Stimulated activated CD4-positive, alpha-beta T cell treated with anti-CD3 and anti-CD28 coated beads, TNF-alpha, amount 100 ng/mL, for 1 hour (primary cell): ENCODE data around the gene NDC1.
"Not testable (repeated sequence)": the region's sequence is repeated elsewhere in the genome, so short reads cannot be mapped to it uniquely, and the experiment has no call there.

Source experiments
- DNase-seq, 3 donors: peaks; one replicate each; pipeline ENCODE4 v3.0.0-alpha.2; 2020; ENCODE audit warnings: low read depth in 3 of 3, low spot score in 1 of 3

The NDC1 gene

DNA sequence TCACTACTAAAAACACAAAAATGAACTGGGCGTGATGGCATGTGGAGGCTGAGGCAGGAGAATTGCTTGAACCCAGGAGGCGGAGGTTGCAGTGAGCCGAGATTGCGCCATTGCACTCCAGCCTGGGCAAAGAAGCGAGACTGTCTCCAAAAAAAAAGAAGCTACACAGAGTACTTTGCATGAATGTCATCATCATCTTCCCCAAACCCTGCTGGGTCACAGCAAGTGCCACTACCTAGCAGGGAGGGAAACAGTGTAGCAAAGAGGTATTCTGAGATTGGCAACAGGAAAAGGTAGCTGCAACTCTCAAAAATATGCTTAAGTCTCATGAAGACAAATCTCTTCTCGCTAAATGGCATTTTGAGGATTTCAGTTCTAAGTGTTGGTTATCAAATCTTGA, 12.8 kb downstream of the NDC1 start:
- DNase-seq, result no peak

DNA sequence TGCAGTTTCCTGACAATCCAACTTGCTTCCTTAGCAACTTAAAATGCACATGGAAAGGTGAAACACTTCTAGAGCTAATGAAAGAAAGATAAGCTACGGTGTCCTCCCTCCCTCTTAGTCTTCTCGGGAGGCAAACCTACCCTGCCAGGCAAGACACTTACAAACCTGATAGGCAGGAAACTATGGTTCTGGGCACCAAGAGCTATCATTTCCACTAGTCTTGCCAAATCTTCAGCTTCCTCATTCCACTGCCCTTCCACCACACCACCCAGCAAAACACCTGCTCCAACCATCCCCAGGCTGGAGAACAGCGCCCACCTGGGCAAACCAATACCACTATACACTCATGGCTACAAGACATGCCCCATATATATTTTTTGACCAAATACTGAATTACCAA, 15.2 kb downstream of the NDC1 start:
- no peak for DNase-seq

DNA sequence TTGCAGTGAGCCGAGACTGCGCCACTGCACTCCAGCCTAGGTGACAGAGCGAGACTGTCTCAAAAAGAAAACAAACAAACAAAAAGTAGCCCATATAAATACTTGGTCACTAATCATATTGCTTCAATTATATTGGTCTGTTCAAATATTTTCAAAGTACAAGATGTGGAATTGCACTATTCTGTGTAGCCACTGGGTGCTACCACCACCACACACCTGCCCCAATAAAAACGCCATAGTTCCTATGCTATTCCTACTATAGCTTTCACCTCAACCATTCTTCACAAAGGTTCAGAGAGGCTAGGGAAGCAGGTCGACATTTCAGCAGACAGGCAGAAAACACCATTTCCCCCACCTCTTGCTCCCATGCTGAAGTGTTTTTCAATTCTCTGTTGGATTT, 16.7 kb downstream of the NDC1 start:
- DNase-seq, result no peak

DNA sequence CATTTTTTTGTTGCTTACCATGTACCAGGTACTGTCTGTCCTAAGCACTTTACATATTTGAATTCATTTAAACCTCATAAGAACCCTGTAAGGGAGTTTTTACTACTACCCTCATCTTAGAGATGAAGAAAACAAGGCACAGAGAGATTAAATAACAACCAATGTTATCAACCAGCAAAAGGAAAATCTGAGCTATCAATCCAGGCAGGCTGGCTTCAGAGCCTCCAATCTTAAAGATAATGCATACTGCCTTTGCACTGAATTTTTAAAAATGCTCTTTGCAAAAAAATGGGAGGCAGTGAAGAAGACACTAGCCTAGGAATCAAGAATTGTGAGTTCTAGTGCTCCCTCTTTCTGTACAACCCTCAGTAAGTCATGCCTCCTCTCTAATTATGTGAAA, 18.7 kb downstream of the NDC1 start:
- DNase-seq, result no peak

DNA sequence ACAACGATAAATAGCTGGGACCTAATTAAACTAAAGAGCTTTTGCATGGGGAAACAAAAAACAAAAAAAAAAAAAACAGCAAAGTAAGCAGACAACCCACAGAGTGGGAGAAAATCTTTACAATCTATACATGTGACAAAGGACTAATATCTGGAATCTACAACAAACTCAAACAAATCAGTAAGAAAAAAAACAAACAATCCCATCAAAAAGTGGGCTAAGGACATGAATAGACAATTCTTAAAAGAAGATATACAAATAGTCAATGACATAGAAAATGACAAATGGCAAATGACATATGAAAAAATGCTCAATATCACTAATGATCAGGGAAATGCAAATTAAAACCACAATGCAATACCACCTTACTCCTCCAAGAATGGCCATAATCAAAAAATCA, 21.5 kb downstream of the NDC1 start:
- not testable (repeated sequence) for DNase-seq

DNA sequence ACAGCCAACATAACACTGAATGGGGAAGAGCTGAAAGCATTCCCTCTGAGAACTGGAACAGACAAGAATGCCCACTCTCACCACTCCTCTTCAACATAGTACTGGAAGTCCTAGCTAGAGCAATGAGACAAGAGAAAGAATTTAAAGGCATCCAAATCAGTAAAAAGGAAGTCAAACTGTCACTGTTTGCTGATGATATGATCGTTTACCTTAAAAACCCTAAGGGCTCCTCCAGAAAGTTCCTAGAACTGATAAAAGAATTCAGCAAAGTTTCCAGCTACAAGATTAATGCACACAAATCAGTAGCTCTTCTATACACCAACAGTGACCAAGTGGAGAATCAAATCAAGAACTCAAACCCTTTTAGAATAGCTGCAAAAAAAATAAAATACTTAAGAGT, 22.6 kb downstream of the NDC1 start:
- not testable (repeated sequence) for DNase-seq

DNA sequence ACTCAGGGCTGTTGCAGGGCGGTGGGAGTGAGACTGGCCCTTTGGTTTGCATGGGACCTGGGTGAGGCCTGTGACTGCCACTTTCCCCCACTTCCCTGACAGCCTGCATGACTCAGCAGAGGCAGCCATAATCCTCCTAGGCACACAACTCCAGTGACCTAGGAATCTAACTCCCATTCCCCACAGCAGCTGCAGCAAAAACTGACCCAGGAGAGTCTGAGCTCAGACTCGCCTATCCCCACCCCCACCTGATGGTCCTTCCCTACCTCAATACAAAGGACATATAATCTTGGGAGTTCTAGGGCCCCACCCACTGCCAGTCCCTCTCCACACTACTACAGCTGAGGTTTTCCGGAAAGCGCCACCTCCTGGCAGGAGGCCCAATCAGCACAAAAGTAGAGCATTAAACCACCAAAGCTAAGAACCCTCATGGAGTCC, 26.7 kb downstream of the NDC1 start:
- no peak for DNase-seq

DNA sequence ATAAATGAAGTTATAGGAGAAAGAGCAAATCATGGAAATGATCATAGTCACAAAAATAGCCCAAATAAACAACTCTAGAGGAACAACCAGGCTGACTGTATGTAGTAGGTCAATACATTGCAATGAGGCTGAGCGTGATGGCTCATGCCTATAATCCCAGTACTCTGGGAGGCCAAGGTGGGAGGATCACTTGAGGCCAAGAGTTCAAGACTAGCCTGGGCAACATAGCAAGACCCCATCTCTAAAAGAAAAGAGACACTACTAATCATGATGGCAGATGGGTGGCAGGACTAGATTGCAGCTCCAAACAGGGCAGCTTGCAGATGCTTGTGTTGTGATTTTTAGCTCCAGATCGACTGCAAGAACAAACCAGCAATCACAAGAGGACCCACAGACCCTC, 27.6 kb downstream of the NDC1 start:
- DNase-seq, result no peak

DNA sequence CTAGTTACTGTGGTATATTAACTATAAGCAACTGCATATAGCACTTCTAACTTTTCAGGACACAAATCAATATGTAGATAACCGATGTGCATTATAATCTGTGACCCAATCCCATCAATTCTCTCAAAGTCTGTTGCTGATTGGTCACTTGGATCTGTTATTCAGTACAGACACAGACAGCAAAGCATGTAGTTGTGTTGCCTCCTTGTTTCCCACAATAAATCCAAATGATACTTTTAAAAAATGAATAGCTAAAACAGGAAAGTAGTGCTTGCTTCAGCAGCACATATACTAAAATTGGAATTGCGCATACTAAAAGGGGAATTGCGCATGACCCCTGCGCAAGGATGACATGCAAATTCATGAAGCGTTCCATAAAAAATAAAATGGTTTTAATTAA, 28.1 kb downstream of the NDC1 start:
- DNase-seq, result no peak

DNA sequence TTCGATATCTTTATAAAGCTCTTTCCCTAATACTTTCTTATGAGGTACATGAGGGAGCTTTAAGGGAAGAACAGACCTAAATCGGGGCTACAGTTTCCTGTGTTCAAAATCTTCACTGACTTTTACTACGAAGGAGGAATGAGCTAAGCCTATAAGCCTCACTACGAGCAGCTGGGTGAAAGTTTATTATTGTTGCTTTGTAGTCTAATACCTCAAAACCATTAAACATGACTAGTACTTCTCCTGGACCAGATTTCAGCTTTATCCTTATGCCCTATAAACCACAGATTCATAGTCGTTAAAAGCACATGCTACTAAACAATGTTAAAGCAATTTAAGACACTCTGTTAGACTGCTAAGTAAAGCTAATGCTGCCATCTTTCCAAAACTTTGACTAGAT, 30.2 kb downstream of the NDC1 start:
- no peak for DNase-seq

DNA sequence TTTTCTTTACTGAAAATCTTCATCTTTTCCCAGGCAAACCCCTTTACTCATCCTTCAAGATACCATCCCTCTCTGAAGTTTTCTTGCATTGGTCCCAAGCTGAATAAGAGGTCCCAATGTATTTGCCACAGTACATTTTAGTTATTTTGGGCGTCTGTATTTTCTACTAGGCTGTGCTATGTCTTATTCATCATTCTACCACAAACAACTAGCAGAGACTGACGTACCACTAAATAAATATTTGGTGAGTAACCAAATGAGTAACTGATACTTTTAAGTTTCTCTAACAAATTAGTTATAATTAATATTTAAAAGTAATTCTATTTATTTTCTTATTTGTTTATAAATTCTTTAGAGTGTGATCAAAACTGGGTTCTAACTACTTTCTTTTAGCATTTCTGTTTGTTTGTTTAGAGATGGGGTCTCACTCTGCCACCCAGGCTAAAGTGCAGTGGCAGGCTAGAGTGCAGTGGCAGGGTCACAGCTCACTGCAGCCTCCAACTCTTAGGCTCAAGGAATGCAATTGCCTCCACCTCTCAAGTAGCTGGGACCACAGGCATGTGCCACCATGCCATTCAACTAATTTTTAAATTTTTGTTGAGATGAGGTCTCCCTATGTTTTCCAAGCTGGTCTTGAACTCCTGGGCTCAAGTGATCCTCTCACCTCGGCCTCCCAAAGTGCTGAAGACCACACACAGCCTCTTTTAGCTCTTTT, 33.1 kb downstream of the NDC1 start:
- no peak for DNase-seq

DNA sequence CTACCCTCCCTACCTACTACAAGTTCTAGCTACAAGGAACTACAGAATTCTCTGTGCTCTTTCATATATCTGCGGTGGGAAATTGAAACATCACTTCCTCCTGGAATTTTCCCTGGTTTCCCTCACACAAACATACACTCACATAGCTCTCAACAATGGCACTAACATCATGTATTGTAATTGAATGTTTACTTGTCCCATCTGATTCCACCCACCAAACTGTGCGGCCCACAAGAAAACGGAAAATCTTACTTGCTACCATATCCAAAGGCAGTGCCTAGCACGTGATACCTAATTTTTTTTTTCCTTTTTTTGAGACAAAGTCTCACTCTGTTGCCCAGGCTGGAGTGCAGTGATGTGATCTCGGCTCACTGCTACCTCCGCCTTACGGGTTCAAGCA, 33.9 kb downstream of the NDC1 start:
- no peak for DNase-seq

DNA sequence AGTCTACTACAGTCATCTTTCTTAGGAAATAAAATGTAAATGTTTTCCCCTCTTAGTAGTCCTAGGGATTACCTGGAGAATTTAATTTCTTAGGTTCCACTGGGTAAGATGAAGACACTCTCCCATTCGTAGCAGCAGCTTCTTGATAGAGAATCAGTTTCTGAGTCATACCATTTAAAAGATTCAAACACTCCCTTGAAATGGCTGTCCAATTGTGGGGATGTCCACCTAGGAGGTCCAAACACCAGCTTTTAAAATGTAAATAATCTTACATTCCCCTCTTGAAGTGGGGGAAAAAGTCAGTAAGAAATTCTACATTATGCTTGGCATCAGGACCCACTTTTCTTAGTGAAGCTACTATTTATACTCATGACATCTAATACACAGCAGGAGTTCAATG, 37.5 kb downstream of the NDC1 start:
- DNase-seq, result no peak

DNA sequence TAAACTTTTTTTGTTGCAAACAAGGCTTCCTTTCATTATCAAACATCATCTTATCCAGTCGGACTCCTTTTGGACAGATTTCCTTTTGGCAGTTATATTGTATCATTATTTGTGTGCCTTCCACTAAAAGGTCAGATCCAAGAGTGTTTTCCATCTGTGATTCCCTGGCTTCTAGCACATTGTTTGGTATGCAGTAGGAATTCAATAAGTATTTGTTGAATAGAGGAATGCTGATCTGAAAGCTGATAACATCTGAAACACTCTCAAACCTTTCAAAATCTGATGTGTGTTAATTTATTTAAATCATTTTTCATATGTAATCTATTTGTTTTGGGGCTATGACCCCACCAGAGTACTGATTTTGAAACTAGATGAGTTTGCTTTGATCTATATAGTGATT, 39.0 kb downstream of the NDC1 start:
- DNase-seq, result no peak

DNA sequence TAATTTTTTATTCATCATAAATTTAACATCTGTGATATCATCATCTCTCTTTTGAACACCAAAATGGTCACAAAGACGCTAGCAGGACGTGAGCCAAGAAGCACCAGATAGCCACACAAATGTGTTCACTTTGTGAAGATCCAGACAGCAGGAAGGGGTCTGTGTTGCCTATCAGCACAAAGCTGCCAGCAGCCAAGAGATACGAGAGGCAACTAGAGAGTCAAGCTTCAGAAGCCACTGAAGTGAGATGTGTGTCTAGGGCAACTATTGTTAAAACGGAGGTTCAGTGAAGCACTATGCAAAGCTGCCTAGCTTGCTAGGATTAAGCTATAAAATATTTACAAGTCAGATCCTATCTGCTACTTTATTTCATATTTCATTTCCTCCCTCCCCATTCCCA, 45.3 kb downstream of the NDC1 start:
- no peak for DNase-seq

DNA sequence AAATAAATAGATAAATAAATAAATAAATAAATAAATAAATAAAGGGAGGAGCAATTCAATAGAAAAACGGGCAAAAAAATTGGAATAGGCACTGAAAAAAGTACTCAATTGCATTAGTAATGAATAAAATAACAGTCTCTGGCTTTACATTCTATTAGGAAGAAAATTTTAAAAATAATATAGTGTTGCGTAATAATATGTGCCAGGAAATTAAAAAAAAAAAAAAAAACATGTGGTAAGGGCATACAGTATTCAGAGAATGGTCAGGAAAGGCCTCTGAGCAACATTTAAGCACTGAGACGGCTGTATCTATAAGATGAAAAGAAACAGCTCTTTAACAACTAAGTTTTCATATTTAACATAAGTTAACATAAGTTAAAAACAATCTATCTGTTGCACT, 50.4 kb downstream of the NDC1 start:
- no peak for DNase-seq

DNA sequence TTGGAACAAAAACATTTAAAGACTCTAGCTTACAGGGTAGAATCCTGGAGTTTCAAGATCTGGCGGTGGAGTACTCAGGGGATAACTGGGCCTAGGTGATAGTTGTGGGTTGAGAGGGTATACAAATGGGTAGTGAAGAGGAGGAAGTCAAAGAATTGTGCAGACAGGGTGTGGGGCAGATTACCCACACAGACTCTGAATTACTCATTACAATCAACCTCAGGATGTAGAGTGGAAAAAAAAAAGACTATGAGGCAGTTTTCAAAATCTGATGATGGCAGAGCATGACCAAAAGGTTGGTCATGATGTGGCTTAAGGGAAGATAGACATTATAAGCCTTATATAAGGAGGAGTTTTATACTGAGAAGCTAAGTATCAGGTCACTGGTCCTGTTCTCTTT, 55.0 kb downstream of the NDC1 start:
- DNase-seq, result no peak

DNA sequence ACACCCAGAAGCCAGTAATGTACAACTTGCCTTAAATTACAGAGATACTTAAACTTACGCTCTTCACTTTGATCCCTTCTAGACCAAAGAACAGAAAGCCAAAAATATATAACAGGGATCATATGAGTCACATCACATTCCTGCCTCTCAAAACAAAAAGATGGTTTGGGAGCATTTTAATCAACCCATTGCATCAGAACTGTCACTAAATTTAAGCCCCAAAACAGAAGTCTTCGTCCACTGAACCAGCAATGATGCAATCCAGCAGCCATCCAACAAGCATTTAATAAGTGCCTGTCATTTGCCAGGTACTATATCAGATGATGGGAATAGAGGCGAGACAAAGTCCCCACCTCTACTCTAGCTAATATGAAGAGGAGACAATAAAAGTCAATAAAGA, 56.4 kb downstream of the NDC1 start:
- DNase-seq, result no peak

DNA sequence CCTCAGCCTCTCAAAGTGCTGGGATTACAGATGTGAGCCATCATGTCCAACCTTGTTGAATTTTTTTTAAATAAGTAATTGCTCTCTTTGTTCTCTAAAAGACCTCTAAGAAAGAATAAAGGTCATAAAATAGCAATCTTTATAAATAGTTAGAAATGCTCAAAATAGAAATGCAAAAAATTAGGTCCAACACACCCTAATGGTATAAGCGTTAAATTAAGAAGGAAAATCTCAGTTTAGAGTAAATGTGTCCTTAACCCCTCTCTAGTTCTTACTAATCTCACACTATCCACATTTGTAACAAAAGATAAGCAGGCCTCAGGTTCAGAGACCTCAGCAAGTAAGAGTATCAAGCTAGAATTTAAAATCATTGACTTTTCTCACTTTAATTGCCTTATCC, 60.8 kb downstream of the NDC1 start:
- no peak for DNase-seq

DNA sequence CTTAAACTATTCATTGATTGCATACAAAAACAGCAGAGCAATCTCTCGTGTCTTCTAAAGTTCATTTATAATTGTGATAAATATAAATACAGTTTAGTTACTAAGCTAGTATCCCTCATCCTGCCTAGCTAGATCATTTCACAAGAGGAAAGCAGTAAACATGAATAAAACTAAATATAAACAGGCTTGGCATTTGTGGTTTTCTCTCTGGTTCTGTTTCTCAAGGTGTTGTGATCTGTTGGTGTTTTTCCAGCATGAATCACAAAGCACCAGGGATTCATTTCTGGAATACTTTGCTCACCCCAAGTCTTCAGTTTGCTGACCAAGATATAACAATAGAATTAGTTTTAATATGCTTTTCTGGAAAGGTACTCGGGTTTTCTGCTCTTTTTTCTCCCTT, 66.4 kb downstream of the NDC1 start:
- DNase-seq, result no peak

DNA sequence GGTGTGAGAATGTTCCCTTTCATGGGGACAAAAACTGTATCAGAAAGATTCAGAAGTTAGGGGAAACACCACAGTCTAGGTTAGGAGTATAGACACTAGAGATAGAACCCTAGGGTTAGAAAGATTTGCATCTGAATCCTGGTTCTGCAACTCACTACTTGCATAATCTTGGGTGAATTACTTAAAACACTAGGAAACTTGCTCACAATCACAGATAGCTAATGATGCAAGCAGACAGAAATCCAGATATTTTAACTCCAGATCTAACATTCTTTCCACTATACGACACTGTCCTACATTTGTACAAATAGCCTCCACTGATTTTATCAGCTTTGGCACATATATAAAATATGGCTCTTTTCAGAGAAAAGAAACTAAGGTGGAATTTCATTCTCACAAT, 68.3 kb downstream of the NDC1 start:
- no peak for DNase-seq

DNA sequence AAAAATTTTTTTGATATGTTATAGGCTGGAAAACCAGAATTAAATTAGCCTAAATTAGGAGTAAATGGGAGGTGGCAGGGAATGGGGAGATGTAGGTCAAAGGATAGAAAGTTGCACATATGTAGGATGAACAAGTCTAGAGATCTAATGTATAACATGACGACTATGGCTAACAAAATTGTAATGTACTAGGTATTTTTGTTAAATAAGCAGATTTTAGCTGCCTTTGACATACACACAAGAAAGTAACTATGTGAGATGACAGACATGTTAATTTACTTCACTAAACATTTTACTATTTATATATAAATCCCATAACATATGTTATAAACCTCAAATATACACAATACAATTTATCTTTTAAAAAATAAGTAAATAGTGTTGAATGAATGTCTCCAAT, 68.9 kb downstream of the NDC1 start:
- no peak for DNase-seq

DNA sequence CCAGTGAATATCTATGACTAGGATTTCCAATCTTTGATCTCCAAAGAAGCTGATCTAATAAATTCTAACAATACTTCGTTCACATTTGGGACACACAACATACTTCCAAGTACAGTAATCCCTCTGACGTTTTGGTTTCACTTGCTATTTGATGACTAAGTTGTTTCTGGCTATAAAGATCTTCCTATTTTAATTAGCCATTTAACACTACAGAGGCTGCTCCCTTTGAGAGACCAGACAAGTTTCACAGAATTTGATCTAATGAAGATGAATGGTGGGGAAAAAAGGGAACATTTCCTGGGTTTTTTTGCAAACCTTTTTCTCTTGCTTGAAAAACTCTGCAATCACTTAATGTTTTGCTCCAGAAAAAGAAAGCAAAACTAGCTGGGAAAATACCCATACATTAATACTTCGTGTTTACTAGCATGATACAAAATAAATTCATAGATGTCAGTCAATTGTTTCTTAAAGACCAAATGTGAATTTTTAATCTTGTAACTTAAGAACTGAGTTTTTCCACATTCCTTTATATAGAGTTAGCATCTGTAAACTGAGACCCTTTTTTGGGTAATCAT, 71.2 kb downstream of the NDC1 start:
- no peak for DNase-seq
